HG02840 (cell line): ENCODE data around the gene KLHL2.
A peak's percentile ranks its signal among the peaks of the same experiment; 100 is the strongest.
"Not testable (repeated sequence)": the region's sequence is repeated elsewhere in the genome, so short reads cannot be mapped to it uniquely, and the experiment has no call there.

ENCODE experiments used
- ATAC-seq: cut with Tn5 transposase; IDR thresholded peaks from one replicate; pipeline ENCODE4 v1.9.1; 2021; ENCODE audit warnings: mild to moderate bottlenecking, moderate library complexity, moderate number of reproducible peaks; ENCODE audit not compliant: unreplicated experiment, low FRiP score

KLHL2 gene

DNA sequence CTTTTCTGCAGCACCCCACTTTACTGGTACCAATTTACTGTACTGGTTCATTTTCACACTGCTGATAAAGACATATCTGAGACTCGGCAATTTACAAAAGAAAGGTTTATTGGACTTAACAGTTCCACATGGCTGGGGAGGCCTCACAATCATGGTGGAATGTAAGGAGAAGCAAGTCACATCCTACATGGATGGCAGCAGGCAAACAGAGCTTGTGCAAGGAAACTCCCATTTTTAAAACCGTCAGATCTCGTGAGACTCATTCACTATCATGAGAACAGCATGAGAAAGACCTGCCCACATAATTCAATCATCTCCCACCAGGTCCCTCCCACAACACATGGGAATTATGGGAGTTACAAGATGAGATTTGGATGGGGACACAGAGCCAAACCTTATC lies 77.3 kb downstream of the KLHL2 start:
- not testable (repeated sequence) for ATAC-seq

DNA sequence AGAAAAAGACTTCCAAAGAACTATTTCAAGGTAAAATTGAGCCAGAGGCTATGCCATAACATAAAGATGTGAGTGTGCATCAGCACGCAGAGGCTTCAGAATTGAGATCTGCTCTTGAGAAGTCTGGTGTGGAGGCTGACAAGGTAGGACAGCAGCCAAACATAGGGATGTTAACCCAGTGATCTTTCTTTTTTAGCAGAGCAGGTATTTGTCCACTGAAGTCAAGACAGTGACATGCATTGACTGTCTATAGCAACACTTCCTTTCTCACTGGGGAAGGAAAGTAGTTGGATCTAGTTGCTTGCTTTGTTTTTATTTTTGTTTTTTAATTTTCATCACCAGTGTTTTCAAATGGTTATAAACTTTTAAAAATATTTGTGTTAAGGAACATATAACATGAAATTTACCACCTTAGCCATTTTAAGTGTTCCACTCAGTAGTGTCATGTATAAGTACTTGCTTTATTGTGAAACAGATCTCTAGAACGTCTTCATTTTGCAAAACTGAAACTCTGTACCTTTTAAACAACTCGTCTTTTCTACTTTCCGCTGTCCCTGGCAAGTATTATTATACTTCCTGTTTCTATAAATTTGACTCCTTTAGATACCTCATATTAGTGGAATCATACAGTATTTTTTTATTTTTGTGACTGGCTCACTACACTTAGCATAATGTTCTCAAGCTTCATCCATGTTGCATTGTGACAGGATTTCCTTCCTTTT lies 79.4 kb downstream of the KLHL2 start:
- peak; percentile 55 for ATAC-seq

DNA sequence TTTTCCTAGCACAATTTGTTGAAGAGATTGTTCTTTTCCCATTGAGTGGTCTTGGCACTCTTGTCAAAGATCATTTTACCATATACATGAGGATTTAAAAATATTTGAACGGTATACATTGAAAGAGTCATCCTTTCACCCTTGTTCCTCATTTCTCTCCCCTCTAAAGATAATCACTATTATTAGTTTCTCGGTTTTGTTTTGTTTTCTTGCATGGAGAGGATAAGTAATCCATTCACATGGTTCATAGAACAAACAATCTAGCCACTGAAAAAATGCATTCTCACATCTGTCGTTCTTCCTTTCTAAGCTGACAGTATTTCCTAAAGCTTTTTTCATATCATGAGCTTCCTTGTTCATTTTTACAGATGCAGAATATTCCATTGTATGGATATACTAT lies 80.9 kb downstream of the KLHL2 start:
- ATAC-seq: no peak

DNA sequence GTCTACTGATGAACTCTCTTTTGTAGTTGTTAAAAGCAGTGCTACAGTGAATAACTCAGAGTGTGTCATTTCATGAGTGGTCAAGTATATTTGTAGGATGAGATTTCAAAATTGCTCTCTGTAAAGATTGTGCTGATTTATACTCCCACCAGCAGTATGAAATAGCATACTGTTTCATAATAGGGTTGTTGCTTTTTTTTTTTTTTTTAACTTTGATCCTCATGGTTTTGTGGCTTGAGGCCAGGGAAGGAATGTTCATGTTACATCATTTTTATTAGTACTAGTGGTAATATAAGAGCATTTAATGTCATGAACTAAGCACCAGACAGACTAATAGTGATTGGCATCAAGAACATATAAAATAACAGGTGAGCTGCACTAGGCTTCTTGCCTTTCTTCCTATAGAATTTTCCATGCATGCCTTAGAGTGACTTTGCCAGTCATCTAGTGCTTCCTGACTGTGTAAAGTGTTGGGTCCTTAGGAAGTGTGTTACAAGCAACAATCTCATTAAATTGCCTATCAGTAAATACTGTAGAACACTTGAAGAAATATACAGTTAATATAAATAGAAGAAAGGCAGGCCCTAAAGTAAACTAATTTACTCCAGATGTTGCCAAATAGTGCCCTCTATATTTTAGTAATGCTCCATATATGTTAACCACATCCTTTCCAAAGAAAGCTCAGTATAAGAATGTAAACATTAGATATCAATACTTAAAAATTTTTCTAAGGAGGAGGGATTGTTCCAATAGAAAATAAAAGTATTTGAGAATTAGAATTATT lies 81.5 kb downstream of the KLHL2 start:
- no peak for ATAC-seq

DNA sequence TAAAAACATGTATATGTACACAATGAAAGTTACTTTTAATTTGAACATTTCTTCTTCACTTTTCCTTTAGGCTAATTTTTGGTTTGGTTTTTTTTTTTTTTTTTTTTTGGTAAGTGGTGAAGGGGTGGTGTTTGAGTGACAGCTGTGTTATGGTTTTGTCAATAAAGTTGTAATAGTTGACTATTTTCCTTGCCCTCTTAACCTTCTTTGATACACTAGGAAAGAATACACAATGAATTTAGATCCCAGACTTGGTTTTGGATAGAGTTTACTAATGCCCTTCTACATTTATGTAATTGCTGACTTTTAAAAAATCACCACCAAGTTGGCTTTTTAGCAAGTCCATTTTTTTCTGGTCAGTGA lies 82.0 kb downstream of the KLHL2 start:
- no peak for ATAC-seq

DNA sequence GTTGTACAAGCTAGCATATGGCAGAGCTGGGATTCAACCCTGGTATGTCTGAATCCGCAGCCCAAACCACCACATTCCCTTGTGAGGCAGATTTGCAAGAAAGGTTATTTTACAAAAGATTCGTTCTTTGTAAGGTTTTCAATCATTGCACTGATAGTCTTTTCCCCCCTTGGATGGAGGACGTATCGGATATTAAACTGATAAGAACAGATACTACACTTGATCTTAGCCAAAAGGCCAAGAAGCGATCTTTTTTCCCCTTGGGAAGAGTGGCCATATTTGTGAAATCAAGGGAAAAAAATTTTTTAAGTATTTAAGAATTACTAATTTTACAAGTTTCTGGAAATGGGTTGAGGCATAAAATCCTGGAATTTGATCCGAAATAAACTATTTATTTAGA lies 85.7 kb downstream of the KLHL2 start:
- no peak for ATAC-seq

DNA sequence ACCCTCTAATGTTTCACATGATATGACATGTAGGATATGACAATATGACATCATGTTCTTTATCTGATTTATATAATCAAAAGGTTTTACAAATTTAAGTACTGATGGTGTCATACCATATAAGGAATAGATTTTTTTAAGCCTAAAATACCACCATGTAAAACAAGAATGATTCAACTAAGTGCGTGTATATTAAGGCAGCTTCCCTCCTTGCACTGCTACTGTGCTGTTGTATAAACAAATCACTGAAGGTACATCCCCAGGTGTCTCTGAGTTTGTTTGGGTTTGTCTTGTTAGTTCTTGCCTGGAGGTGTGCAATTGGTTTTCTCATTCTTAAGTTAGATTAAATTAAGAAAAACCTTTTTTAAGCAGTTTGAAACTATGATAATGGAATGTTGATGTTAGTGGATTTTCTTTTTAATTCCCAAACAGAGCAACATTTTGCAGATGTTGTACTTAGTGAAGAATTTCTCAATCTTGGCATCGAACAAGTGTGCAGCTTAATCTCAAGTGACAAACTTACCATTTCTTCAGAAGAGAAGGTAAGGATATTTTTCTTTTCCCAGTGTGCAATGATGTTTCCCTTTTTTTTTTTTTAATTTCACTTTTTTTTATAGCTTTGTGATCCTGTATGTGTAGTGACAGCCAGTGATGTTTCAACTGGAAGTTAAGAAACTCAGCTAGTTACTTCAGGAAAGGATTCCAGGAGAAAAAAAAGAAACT lies 86.7 kb downstream of the KLHL2 start:
- ATAC-seq: no peak

DNA sequence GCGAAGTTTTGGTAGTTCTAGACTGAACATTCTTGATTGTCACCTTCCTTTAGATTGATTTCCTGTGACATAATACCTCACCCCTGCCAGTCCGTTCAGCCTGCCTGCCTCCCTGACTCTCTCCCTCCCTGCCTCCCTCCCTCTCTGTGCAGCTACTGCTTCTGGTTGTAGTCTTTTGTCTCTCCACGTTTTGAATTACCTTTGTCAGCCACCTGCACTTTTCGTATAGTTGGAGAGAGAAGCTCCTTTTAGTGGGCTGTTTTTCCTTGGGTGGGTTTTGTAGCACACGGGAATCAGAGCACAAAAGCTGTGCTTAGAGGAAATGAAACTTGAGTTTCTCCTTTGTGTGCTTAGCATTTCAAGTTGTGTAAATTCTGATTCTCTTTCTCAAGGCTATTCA lies 87.5 kb downstream of the KLHL2 start:
- ATAC-seq: peak; percentile 87

DNA sequence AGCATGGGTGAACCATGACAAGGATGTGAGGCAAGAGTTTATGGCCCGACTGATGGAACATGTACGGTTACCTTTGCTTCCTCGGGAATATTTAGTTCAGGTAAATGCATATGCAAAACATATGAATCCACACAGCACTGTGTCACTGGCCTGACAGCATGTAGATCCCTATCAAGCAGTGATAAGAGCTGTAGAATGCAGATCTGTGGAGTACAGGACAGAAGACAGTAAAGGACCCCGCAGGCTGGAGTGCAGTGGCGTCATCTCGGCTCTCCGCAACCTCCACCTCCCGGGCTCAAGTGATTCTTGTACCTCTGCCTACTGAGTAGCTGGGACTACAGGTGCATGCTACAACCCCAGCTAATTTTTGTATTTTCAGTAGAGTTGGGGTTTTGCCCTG lies 90.3 kb downstream of the KLHL2 start:
- ATAC-seq: no peak

DNA sequence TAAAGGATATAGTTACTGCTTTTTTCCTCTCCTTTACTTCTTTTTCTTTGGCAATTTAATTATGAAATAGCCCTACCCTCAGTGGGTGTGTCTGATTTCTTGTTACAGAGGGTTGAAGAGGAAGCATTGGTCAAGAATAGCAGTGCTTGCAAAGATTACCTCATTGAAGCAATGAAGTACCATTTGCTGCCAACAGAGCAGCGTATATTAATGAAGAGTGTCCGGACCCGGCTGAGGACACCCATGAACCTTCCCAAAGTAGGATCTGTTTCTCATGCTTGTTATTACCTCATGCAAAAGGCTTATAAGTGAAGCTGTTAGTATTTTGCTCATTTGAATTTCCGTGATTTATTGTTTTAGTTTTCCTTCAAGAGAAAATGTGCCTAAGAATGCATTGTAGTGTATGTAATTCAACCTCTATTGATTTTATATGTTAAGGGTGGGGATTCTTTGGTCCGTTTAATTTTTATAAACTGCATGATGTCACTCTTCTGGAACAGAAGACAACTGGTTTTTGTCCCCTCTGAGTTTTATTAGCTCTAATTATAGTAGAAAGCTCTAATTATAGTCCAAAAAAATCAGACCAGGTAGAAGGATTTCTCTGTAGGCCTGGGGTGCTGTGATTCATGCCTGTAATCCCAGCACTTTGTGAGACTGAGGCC lies 92.2 kb downstream of the KLHL2 start:
- ATAC-seq: no peak

DNA sequence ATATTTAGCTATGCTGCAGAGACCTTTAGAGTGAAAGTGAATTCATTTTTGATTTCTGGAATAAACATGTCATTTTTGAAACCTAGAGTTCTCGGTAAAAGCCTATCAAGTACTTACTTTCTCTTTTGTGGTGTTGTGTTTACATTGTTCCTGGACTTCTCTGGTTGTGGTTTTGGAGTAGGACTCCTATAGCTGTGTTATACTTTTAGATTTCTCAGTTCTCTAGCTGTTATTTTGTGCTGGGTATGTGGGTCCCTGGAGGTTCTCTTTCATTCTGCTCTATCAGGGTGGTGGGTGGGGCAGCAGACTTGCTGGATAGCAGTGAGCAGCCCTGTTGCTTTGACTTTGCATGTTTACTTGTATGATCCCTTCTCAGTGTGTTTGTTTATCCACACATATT lies 94.5 kb downstream of the KLHL2 start:
- ATAC-seq: peak; percentile 78

DNA sequence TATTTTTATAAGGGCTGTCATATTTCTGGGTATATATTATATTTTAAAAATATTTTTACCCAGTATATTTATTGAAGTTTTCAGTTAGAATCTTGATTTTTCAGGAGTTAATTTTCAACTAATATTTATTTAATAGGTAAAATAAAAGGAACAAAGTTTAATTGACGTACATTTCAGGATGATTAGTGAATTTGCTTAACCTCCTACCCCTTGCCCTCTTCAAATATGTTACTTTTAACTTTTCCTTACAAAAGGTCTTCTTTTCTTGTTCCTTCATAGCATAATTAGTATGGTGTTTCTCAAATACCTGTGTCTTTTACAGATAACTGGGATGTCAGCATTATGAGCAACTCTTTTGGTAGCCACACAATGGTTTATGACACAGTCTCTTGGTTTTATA lies 95.3 kb downstream of the KLHL2 start:
- no peak for ATAC-seq

DNA sequence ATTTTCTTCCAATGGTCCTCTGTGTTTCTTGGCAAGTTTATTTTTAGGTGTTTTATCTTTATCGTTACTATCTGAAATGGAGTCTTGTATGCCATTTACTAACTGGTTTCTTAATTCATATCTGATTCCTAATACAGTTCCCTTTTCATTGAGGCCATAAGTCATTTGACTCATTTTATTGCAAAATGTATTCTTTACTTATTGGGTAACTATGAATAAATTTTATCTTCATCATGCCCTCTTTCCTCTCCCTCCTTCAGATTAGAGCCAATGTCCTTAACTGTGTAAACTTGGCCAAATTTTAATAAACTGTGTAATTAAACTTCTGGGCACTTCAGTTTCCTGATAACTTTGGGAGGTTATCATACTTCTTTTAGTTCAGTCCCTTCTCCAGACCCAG lies 100.8 kb downstream of the KLHL2 start:
- no peak for ATAC-seq

DNA sequence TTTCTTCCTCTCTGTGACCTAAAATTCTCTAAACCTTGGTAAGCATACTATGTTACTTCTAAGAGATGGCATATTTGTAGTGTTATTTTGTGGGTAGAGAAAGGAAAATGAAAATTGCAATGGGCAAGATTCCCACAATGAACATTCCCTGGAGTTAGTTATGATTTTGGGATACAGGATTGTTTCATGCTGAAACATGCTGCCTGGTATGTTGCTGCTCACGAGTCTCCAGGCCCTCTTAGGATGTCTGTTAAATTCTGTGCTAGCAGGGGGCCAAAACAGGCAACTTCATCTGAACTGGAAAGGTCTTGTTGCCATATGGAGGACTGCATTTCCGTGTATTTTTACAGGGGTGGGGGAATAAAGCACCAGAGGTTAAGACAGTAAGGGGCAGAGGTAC lies 101.2 kb downstream of the KLHL2 start:
- ATAC-seq: no peak

DNA sequence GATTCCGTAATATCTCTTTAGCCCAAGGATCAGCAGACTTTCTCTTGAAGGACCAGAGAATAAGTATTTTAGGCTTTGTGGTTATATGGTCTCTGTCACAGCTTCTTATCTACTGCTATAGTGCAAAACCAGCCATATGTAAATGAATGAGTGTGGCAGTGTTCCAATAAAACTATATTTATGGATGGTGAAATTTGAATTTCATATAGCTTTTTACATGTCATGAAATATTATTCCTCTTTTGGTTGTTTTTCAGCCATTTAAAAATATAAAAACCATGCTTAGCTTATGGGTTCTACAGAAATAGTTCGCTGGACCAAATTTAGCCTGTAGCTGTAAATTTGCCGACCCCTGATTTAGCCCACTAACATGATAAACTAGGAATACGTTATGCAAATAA lies 102.1 kb downstream of the KLHL2 start:
- ATAC-seq: no peak

DNA sequence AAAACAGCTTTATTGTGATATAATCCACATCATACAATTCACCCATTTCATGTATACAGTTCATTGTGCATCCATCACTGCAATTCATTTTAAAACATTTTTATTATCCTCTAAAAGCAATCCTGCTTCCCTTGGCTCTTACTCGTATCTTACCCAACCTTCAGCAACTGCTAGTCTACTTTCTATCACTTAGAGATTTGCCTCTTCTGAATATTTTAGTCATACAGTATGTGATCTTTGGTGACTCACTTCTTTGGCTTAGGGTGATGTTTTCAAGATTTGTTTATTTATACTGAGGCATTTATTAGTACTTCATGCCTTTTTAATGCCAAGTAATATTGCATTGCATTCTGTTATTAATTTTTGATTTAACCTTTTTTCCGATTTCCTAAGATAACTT lies 105.1 kb downstream of the KLHL2 start:
- no peak for ATAC-seq

DNA sequence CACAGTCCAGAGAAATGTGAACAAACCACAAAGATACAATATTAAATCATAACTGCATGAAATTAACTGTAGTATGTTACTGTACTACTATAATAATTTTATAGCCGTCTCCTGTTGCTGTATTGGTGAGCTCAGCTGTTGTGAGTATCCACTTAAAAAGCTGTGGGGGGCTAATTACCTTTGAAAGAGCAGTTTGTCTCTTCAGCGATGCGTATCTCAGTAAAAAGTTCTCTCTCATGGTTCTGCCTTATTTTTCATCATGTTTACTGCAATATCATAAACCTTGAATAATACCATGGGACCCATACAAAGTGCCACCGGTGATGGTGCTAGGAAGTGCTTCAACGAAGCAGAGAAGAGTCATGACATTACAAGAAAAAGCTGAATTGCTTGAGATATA lies 111.7 kb downstream of the KLHL2 start:
- no peak for ATAC-seq

DNA sequence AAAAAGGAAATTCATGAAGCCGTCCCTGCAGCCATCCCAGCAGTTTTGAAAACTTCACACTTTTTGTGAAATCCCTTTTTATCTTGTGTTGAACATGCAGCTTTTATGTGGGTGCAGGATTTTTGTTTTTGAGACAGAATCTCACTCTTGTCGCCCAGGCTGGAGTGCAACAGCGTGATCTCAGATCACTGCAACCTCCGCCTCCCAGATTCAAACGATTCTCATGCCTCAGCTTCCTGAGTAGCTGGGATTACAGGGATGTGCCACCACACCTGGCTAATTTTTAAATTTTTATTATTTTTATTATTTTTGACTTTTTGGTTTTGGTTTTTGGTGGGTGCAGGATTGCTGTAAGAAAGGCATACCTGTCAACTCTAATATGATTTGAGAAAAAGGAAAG lies 112.1 kb downstream of the KLHL2 start:
- no peak for ATAC-seq

DNA sequence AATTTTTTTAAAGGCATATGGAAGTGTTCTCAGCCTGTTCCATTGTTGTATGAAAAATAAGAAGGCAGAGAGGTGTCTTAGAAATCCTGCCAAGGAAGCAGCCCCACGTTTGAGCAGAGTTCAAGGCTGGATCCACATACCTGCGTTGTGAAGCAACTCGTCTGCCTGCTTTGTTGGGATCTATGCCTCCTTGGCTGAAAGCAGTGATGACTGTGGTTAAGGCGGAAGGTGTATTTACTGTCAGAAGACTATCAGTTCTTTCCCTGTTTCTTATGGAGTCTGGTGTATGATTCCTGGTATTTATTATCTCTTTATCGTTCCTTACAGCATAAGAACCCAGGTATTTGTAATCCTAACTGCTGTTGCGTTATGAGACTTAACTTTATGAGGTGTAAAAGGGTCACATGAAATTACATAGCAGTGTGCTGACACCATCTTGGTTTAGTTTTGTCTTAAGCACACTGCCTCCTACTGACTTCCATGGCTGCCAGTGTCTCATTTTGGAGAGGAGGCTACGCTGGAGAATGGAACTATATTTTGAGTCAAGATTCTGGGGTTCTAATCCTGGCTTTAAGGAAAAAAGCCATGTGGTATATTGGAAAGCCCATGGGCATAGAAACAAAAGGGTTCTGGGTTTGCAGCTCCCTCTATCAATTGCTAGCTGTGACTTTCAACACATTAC lies 117.0 kb downstream of the KLHL2 start:
- no peak for ATAC-seq

DNA sequence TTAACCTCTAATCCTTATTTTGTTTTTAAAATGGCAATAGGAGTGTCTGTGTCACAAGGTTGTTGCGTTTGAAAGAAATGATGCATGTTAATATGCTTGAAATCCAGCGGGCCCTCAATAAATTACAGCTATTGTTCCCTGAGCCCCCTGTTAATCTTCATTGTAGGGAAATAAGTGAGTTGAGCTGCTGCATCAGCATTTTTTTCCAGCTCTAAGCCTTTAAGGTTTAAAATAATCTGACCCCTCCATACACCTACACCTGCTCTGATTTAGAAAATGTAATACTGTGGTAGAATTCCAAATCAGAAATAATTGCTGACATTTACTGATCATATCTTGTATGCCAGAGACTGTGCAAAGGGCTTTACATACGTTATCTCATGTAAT lies 117.5 kb downstream of the KLHL2 start:
- ATAC-seq: no peak
